GM12878 (cell line): ENCODE measurements around the gene CDK3.

Source experiments
- EZH2 ChIP-seq: IDR thresholded peaks from 2 replicates; pipeline ENCODE4 v1.6.1; 2012; ENCODE audit warnings: low read depth, mild to moderate bottlenecking, control low read depth, inconsistent platforms, low read length, borderline replicate concordance; ENCODE audit not compliant: control insufficient read depth
- RCOR1 ChIP-seq: conservative IDR thresholded peaks from 2 replicates; pipeline ENCODE4 v1.6.1; 2012; ENCODE audit warnings: low read depth, low read length, improper control_type of control experiment
- SRF ChIP-seq, 2 experiments: IDR thresholded peaks; 2 replicates each; pipeline ENCODE4 v1.6.1; 2011; ENCODE audit warnings: low read depth in 2 of 2, low read length in 2 of 2, mild to moderate bottlenecking in 1 of 2, moderate library complexity in 1 of 2
- ZBTB11 ChIP-seq: fragments of 450-650 bp; formaldehyde crosslinking; IDR thresholded peaks from 2 replicates; pipeline ENCODE4 v1.5.0; 2022; ENCODE audit warnings: mild to moderate bottlenecking, missing genetic modification characterization
- ZNF24 ChIP-seq: fragments of 450-650 bp; IDR thresholded peaks from 2 replicates; pipeline ENCODE4 v1.6.1; 2017; ENCODE audit warnings: antibody characterized with exemption, mild to moderate bottlenecking

- TF ChIP-seq EZH2 (no peak), RCOR1 (no peak), ZNF24 (no peak), ZBTB11 (CRISPR knock-in tag) (no peak), SRF (IDR thresholded peaks at IDR 0.05; ENCODE audit: low read depth in 2 of 2, low read length in 2 of 2) (no peak)
Measured at GRCh38 chr17:76023900-76024237, 23.2 kb downstream of the CDK3 start.
